Keratinocyte (primary cell): ENCODE data around the gene TMOD3. TPM values are rescaled to one million over a fixed set of nuclear protein-coding genes. Genes with fewer than 3 reads are reported as not detected.

Source experiments
- DNase-seq: peaks from one replicate; pipeline ENCODE4 v3.0.0-alpha.2; 2011; ENCODE audit warnings: low read depth, missing footprints, low spot score
- FAIRE-seq: peaks from 2 replicates; lab custom pipeline; 2011; peaks lifted over from hg19 to GRCh38; lab: Jason Lieb, UNC
- H2AFZ ChIP-seq: 2 replicates; pipeline ENCODE4 v1.6.0; 2012; ENCODE audit warnings: low read length, control low read depth, inconsistent platforms; ENCODE audit not compliant: control insufficient read depth
- H3K27ac ChIP-seq: 2 replicates; pipeline ENCODE4 v1.5.1; 2011; ENCODE audit warnings: low read length; ENCODE audit not compliant: control insufficient read depth, insufficient read depth
- H3K27me3 ChIP-seq: 3 replicates; pipeline ENCODE4 v1.6.0; 2011; ENCODE audit warnings: low read length; ENCODE audit not compliant: control insufficient read depth, insufficient read depth; ENCODE audit errors: extremely low read depth
- H3K36me3 ChIP-seq, 2 experiments: 2 replicates in 1 of 2; 3 replicates in 1 of 2; pipeline ENCODE4 v1.5.1; 2011; ENCODE audit warnings: low read length in 2 of 2, mild to moderate bottlenecking in 1 of 2; ENCODE audit not compliant: control insufficient read depth in 2 of 2, insufficient read depth in 2 of 2; ENCODE audit errors: extremely low read depth in 1 of 2
- H3K4me1 ChIP-seq: 3 replicates; pipeline ENCODE4 v1.5.1; 2011; ENCODE audit warnings: low read length; ENCODE audit not compliant: control insufficient read depth, insufficient read depth; ENCODE audit errors: extremely low read depth
- H3K4me2 ChIP-seq: 3 replicates; pipeline ENCODE4 v1.6.0; 2011; ENCODE audit warnings: low read depth, low read length; ENCODE audit not compliant: control insufficient read depth, insufficient read depth; ENCODE audit errors: extremely low read depth
- H3K4me3 ChIP-seq, 3 experiments: fragments of 200-600 bp in 1 of 3; sonication (generic) in 1 of 3; 2 replicates in 2 of 3; 3 replicates in 1 of 3; pipeline ENCODE4 v1.5.1; 2011 to 2016; ENCODE audit warnings: low read length in 3 of 3, mild to moderate bottlenecking in 3 of 3, control low read depth in 2 of 3, inconsistent platforms in 1 of 3, low read depth in 1 of 3, mixed read lengths in 1 of 3, mixed run types in 1 of 3, moderate library complexity in 1 of 3; ENCODE audit not compliant: control insufficient read depth in 2 of 3, insufficient read depth in 2 of 3; ENCODE audit errors: extremely low read depth in 1 of 3
- H3K79me2 ChIP-seq: 2 replicates; pipeline ENCODE4 v1.6.0; 2012; ENCODE audit warnings: low read length; ENCODE audit not compliant: control insufficient read depth, insufficient read depth
- H3K9ac ChIP-seq: 3 replicates; pipeline ENCODE4 v1.6.0; 2011; ENCODE audit warnings: low read length; ENCODE audit not compliant: control insufficient read depth, insufficient read depth; ENCODE audit errors: extremely low read depth
- H3K9me1 ChIP-seq: 3 replicates; pipeline ENCODE4 v1.6.0; 2011; ENCODE audit warnings: low read length; ENCODE audit not compliant: control insufficient read depth, insufficient read depth; ENCODE audit errors: extremely low read depth
- H3K9me3 ChIP-seq: 2 replicates; pipeline ENCODE4 v1.5.1; 2012; ENCODE audit warnings: low read depth, low read length; ENCODE audit not compliant: control insufficient read depth
- H4K20me1 ChIP-seq: 3 replicates; pipeline ENCODE4 v1.6.0; 2011; ENCODE audit warnings: low read length; ENCODE audit not compliant: control insufficient read depth, insufficient read depth; ENCODE audit errors: extremely low read depth
- CTCF ChIP-seq, 3 experiments: IDR thresholded peaks in 1 of 3; conservative IDR thresholded peaks in 1 of 3; optimal IDR thresholded peaks in 1 of 3; 2 replicates in 2 of 3; 3 replicates in 1 of 3; pipeline versions ENCODE3 to v1.5.1; 2011; ENCODE audit warnings: low read length in 3 of 3, mild to moderate bottlenecking in 3 of 3, moderate library complexity in 2 of 3, control low read depth in 1 of 3, inconsistent platforms in 1 of 3; ENCODE audit not compliant: insufficient read depth in 2 of 3; ENCODE audit errors: extremely low read depth in 1 of 3
- EZH2 ChIP-seq: IDR thresholded peaks from one replicate; pipeline ENCODE4 v1.6.1; 2012; ENCODE audit warnings: inconsistent platforms, mild to moderate bottlenecking, low read length, moderate library complexity
- dilution Hi-C: fragments of 300-500 bp; cut with MboI; formaldehyde crosslinking; loops from one replicate; pipeline ENCODE4 v1.7.0; 2020; ENCODE audit warnings: low sequenced_read_pairs; ENCODE audit not compliant: extremely low pct_ligation_motif_present
- polyA plus RNA-seq, 5 experiments: library from polyadenylated mRNA; depleted of rRNA in 3 of 5; stranded (reverse) in 3 of 5; stranded (forward) in 1 of 5; unstranded in 1 of 5; fragments of >200 nt; gene quantifications; 1 replicate in 1 of 5; 2 replicates in 3 of 5; 3 replicates in 1 of 5; pipeline versions ENCODE4 v1.2.1 to v1.2.3, GENCODE V29; 2011 to 2012; ENCODE audit warnings: missing spikeins in 2 of 5, low read depth in 1 of 5, low replicate concordance in 1 of 5
- small RNA-seq, 3 experiments: library from RNA; depleted of rRNA; stranded (forward); fragments of <200 nt; gene quantifications; one replicate each; pipeline ENCODE3, GENCODE V24; 2012; ENCODE audit warnings: low read depth in 3 of 3, low replicate concordance in 1 of 3; ENCODE audit not compliant: insufficient read length in 3 of 3

TMOD3 gene
- polyA plus RNA-seq, 1 donor (not counting 4 experiments of a cell fraction or from before 2014, with no cell fraction given), result 100 TPM

GRCh38 chr15:51952805-51953204, 123.4 kb downstream of the TMOD3 start:
- FAIRE-seq (no peak), DNase-seq (no peak)
- TF ChIP-seq EZH2, result no peak
- TF ChIP-seq CTCF (optimal IDR thresholded peaks at IDR 0.05 in 1 of 3, IDR thresholded peaks at IDR 0.05 in 1 of 3, conservative IDR thresholded peaks at IDR 0.05 in 1 of 3; ENCODE audit: extremely low read depth in 1 of 3, insufficient read depth in 2 of 3, low read length in 3 of 3), result no peak
- peaks cover 30 to 58% of the 10 kb centered on the region in 2 experiments for H3K36me3 ChIP-seq
- H3K9me3 ChIP-seq, result no peaks in the 10 kb centered on the region
- no peak overlapping the region for H3K4me2 ChIP-seq
- H4K20me1 ChIP-seq, result no peaks in the 10 kb centered on the region
- no peaks in the 10 kb centered on the region for H3K79me2 ChIP-seq
- no peak overlapping the region for H2AFZ ChIP-seq
- dilution Hi-C loops, result no loop called here
- H3K27me3 ChIP-seq, result no peaks in the 10 kb centered on the region
- H3K9me1 ChIP-seq, result no peaks in the 10 kb centered on the region
- no peaks in the 10 kb centered on the region for H3K4me1 ChIP-seq
- no peak overlapping the region for H3K27ac ChIP-seq
- no peak overlapping the region for H3K4me3 ChIP-seq
- no peak overlapping the region for H3K9ac ChIP-seq

GRCh38 chr15:51955504-51955903, 126.1 kb downstream of the TMOD3 start:
- Histone ChIP-seq H3K4me1 (no peaks in the 10 kb centered on the region), H3K27ac (no peak overlapping the region), H3K27me3 (no peaks in the 10 kb centered on the region), H3K79me2 (no peaks in the 10 kb centered on the region), H3K9me1 (no peaks in the 10 kb centered on the region), H3K9ac (no peak overlapping the region), H3K4me2 (no peak overlapping the region), H3K9me3 (no peaks in the 10 kb centered on the region), H3K4me3 (no peak overlapping the region), H4K20me1 (no peaks in the 10 kb centered on the region), H2AFZ (no peak overlapping the region), H3K36me3 (peaks cover 20 to 60% of the 10 kb centered on the region in 2 experiments)
- DNase-seq (no peak), FAIRE-seq (no peak)
- no peak for TF ChIP-seq EZH2
- dilution Hi-C loops, result no loop called here

Small RNAs within 50 kb of the gene (small RNA-seq; reads per million reads assigned to genes)
- 0 reads per million in 3 experiments for gene AC090971.5
- gene RF00017, result 0 reads per million in 3 experiments
- gene RF00019, result 0 reads per million in 3 experiments
- 0 reads per million in 3 experiments for gene RNU6-90P

Other genes with a start within 250 kb of the TMOD3 start
- gene DMXL2, start 206.9 kb upstream of the TMOD3 start, polyA plus RNA-seq, result 4.3 to 14.9 TPM (median 11.2 TPM) in 3 replicates
- gene SCG3, start 148.2 kb upstream of the TMOD3 start, polyA plus RNA-seq, result not detected in 3 replicates
- 6.4 to 12.7 TPM (median 7.4 TPM) in 3 replicates for gene LYSMD2, start 92.0 kb upstream of the TMOD3 start, polyA plus RNA-seq
- gene TMOD2, start 78.1 kb upstream of the TMOD3 start, polyA plus RNA-seq, result 3.1 to 5.8 TPM (median 5.2 TPM) in 3 replicates
- 6.3 to 12.5 TPM (median 12.2 TPM) in 3 replicates for gene LEO1, start 142.1 kb downstream of the TMOD3 start, polyA plus RNA-seq
- gene MAPK6, start 189.6 kb downstream of the TMOD3 start, polyA plus RNA-seq, result 48.5 to 103 TPM (median 83.7 TPM) in 3 replicates